Keratinocyte (primary cell): ENCODE measurements around the gene RTP3.

Experiments used
- EZH2 ChIP-seq: IDR thresholded peaks from one replicate; pipeline ENCODE4 v1.6.1; 2012; ENCODE audit warnings: inconsistent platforms, mild to moderate bottlenecking, low read length, moderate library complexity
- TF ChIP-seq, protein P1 (sequence below), 3 experiments: IDR thresholded peaks in 1 of 3; conservative IDR thresholded peaks in 1 of 3; optimal IDR thresholded peaks in 1 of 3; 2 replicates in 2 of 3; 3 replicates in 1 of 3; pipeline versions ENCODE3 to v1.5.1; 2011; ENCODE audit warnings: low read length in 3 of 3, mild to moderate bottlenecking in 3 of 3, moderate library complexity in 2 of 3, control low read depth in 1 of 3, inconsistent platforms in 1 of 3; ENCODE audit not compliant: insufficient read depth in 2 of 3; ENCODE audit errors: extremely low read depth in 1 of 3

GRCh38 chr3:46542344-46542743 is 44.6 kb downstream of the RTP3 start:
- TF ChIP-seq EZH2: no peak
- TF ChIP-seq, protein P1, sequence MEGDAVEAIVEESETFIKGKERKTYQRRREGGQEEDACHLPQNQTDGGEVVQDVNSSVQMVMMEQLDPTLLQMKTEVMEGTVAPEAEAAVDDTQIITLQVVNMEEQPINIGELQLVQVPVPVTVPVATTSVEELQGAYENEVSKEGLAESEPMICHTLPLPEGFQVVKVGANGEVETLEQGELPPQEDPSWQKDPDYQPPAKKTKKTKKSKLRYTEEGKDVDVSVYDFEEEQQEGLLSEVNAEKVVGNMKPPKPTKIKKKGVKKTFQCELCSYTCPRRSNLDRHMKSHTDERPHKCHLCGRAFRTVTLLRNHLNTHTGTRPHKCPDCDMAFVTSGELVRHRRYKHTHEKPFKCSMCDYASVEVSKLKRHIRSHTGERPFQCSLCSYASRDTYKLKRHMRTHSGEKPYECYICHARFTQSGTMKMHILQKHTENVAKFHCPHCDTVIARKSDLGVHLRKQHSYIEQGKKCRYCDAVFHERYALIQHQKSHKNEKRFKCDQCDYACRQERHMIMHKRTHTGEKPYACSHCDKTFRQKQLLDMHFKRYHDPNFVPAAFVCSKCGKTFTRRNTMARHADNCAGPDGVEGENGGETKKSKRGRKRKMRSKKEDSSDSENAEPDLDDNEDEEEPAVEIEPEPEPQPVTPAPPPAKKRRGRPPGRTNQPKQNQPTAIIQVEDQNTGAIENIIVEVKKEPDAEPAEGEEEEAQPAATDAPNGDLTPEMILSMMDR (optimal IDR thresholded peaks at IDR 0.05 in 1 of 3, IDR thresholded peaks at IDR 0.05 in 1 of 3, conservative IDR thresholded peaks at IDR 0.05 in 1 of 3; ENCODE audit: extremely low read depth in 1 of 3, insufficient read depth in 2 of 3, low read length in 3 of 3): no peak
